ENCODE measurements around the gene ARHGAP22. TPM values are rescaled to one million over a fixed set of nuclear protein-coding genes. Genes with fewer than 3 reads are reported as not detected.

ARHGAP22 gene
- total RNA-seq, 1 experiment from 2014 or later: 9.9 TPM

GRCh38 chr10:48639632-48640031 is 34.8 kb upstream of the ARHGAP22 start:
- TF ChIP-seq SIN3A (IDR thresholded peaks at IDR 0.05; ENCODE audit: low read depth): no peak
- TF ChIP-seq EGR1 (IDR thresholded peaks at IDR 0.05; ENCODE audit: low read depth): no peak
- no peak for TF ChIP-seq ELF1 (IDR thresholded peaks at IDR 0.05; ENCODE audit: borderline replicate concordance, low read depth)
- no peak for TF ChIP-seq POLR2AphosphoS5 (IDR thresholded peaks at IDR 0.05; ENCODE audit: low read depth, low read length)
- TF ChIP-seq TCF7L2 (IDR thresholded peaks at IDR 0.05; ENCODE audit: borderline replicate concordance, extremely low read depth, insufficient read depth, insufficient read length): no peak
- TF ChIP-seq, protein P1, sequence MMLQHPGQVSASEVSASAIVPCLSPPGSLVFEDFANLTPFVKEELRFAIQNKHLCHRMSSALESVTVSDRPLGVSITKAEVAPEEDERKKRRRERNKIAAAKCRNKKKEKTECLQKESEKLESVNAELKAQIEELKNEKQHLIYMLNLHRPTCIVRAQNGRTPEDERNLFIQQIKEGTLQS (IDR thresholded peaks at IDR 0.05): no peak
- no TSS peak for BruUV-seq (replicated peaks)
- DNase-seq (ENCODE audit: low read depth, low spot score): no peak
- no peak for ATAC-seq
- Histone ChIP-seq H2AFZ (ENCODE audit: low read depth, low read length, poor library complexity, severe bottlenecking) (no peak overlapping the region), H3K4me2 (ENCODE audit: low read length) (no peak overlapping the region), H4K20me1 (ENCODE audit: insufficient read depth) (no peaks in the 10 kb centered on the region), H3K79me2 (ENCODE audit: insufficient read depth, low read length) (no peaks in the 10 kb centered on the region), H3K27me3 (ENCODE audit: insufficient read depth, low read length) (no peaks in the 10 kb centered on the region), H3K9me2 (ENCODE audit: insufficient read depth) (no peaks in the 10 kb centered on the region), H3K36me3 (ENCODE audit: control insufficient read depth in 1 of 2, insufficient read depth in 2 of 2, low read length in 2 of 2) (no peaks in the 10 kb centered on the region), H3K4me1 (ENCODE audit: control insufficient read depth in 1 of 2, insufficient read depth in 2 of 2, low read length in 2 of 2) (no peaks in the 10 kb centered on the region), H3K4me3 (replicated peaks in 1 of 2; ENCODE audit: low read depth in 1 of 2, low read length in 2 of 2) (no peak overlapping the region), H3K9ac (ENCODE audit: low read length) (no peak overlapping the region), H3K27ac (ENCODE audit: low read depth, low read length) (no peak overlapping the region), H3K9me3 (ENCODE audit: control insufficient read depth in 1 of 2, insufficient read depth in 1 of 2, low read depth in 1 of 2, low read length in 2 of 2) (0 out of 4 replicates have a peak, but pooled peaks cover 0 to 6% of the 10 kb centered on the region in 2 experiments)
- POLR2A ChIA-PET: no interaction called here
- intact Hi-C loops (cut with micrococcal nuclease): no loop called here
- CTCF ChIA-PET: interaction anchor here (1.9 kb wide), 1 partner anchor 17 kb away, joined by 8 read pairs; no protein-coding TSS in a partner anchor
- RAD21 ChIA-PET (ENCODE audit: low non-redundant PET in 1 of 2, low total read pairs in 2 of 2, uncharacterized antibody in 2 of 2, unreplicated experiment in 2 of 2): no interaction called here

DNA sequence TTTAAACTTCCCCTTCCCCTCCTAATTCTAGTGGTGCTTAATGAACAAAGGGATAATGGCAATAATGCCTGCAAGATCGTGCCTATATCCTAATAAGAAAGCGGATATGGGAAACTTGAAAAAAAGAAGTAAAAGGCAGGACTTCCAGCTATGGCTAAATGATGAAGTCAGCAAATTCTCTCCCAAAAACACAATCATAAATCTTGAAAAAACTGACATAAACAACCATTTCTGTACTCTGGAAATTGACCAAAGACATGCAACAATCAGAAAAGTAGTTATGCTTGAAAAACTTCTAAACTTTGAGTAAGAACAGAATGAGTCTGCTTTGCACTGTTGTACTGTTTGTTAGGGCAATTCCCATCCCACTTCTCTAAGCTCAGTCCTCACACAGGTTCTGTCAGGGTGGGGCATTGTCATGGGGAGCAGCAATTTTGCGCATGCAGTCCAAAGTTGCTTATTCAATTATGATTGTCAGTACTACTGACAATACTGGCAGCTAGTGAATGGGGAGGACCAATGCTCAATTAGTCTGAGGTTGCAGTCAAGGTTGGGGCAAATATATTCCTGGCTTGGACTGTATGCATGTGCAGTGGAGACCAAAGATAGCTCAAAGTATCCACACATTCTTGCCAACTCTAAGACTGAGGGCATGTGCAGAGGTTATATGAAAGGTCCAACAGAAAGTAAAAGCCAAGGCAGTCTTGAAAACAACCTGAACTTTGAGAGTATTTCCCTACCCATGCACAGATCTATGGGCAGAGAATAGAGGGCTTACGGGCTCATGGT is 34.1 kb upstream of the ARHGAP22 start:
- no peak overlapping the region for H3K27ac ChIP-seq (ENCODE audit: low read depth, low read length)
- H3K4me3 ChIP-seq (replicated peaks in 1 of 2; ENCODE audit: low read depth in 1 of 2, low read length in 2 of 2): no peak overlapping the region
- DNase-seq (ENCODE audit: low read depth, low spot score): no peak
- no peaks in the 10 kb centered on the region for H3K79me2 ChIP-seq (ENCODE audit: insufficient read depth, low read length)
- no peaks in the 10 kb centered on the region for H4K20me1 ChIP-seq (ENCODE audit: insufficient read depth)
- H3K9me2 ChIP-seq (ENCODE audit: insufficient read depth): no peaks in the 10 kb centered on the region
- CTCF ChIA-PET: interaction anchor here (1.9 kb wide), 1 partner anchor 17 kb away, joined by 8 read pairs; no protein-coding TSS in a partner anchor
- intact Hi-C loops (cut with micrococcal nuclease): no loop called here
- no peak overlapping the region for H2AFZ ChIP-seq (ENCODE audit: low read depth, low read length, poor library complexity, severe bottlenecking)
- H3K4me1 ChIP-seq (ENCODE audit: control insufficient read depth in 1 of 2, insufficient read depth in 2 of 2, low read length in 2 of 2): no peaks in the 10 kb centered on the region
- no peak overlapping the region for H3K4me2 ChIP-seq (ENCODE audit: low read length)
- H3K9me3 ChIP-seq (ENCODE audit: control insufficient read depth in 1 of 2, insufficient read depth in 1 of 2, low read depth in 1 of 2, low read length in 2 of 2): 0 out of 4 replicates have a peak, but pooled peaks cover 0 to 6% of the 10 kb centered on the region in 2 experiments
- ATAC-seq: no peak
- POLR2A ChIA-PET: no interaction called here
- H3K9ac ChIP-seq (ENCODE audit: low read length): no peak overlapping the region
- RAD21 ChIA-PET (ENCODE audit: low non-redundant PET in 1 of 2, low total read pairs in 2 of 2, uncharacterized antibody in 2 of 2, unreplicated experiment in 2 of 2): no interaction called here
- no peaks in the 10 kb centered on the region for H3K36me3 ChIP-seq (ENCODE audit: control insufficient read depth in 1 of 2, insufficient read depth in 2 of 2, low read length in 2 of 2)
- no peaks in the 10 kb centered on the region for H3K27me3 ChIP-seq (ENCODE audit: insufficient read depth, low read length)
- TF ChIP-seq EGR1 (IDR thresholded peaks at IDR 0.05; ENCODE audit: low read depth) (no peak), SRF (IDR thresholded peaks at IDR 0.05; ENCODE audit: low read depth) (no peak), SIN3A (IDR thresholded peaks at IDR 0.05; ENCODE audit: low read depth) (no peak), CEBPB (IDR thresholded peaks at IDR 0.05; ENCODE audit: low read depth) (no peak), ZNF274 (IDR thresholded peaks at IDR 0.05; ENCODE audit: low read depth, low read length) (no peak)
- TF ChIP-seq, protein P2, sequence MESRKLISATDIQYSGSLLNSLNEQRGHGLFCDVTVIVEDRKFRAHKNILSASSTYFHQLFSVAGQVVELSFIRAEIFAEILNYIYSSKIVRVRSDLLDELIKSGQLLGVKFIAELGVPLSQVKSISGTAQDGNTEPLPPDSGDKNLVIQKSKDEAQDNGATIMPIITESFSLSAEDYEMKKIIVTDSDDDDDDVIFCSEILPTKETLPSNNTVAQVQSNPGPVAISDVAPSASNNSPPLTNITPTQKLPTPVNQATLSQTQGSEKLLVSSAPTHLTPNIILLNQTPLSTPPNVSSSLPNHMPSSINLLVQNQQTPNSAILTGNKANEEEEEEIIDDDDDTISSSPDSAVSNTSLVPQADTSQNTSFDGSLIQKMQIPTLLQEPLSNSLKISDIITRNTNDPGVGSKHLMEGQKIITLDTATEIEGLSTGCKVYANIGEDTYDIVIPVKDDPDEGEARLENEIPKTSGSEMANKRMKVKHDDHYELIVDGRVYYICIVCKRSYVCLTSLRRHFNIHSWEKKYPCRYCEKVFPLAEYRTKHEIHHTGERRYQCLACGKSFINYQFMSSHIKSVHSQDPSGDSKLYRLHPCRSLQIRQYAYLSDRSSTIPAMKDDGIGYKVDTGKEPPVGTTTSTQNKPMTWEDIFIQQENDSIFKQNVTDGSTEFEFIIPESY (IDR thresholded peaks at IDR 0.05; ENCODE audit: extremely low read depth, insufficient replicate concordance, low read length): no peak
- no TSS peak for BruUV-seq (replicated peaks)

Data from HCT116 (cell line).